IPS-NIHi7 (cell line): ENCODE measurements around the gene RRP12.
"Not testable (repeated sequence)": the region's sequence is repeated elsewhere in the genome, so short reads cannot be mapped to it uniquely, and the experiment has no call there.

Experiments used
- DNase-seq: peaks from one replicate; pipeline ENCODE4 v3.0.0; 2012; ENCODE audit warnings: mixed read lengths; ENCODE audit errors: extremely low spot score

RRP12 gene

GRCh38 chr10:97371696-97372095 lies 29.4 kb downstream of the RRP12 start:
- DNase-seq, result no peak

- no peak for DNase-seq
Measured at GRCh38 chr10:97367126-97367649, 34.0 kb downstream of the RRP12 start.

GRCh38 chr10:97366572-97366971 lies 34.6 kb downstream of the RRP12 start:
- DNase-seq, result no peak

- no peak for DNase-seq
Measured at GRCh38 chr10:97365761-97366351, 35.3 kb downstream of the RRP12 start.

GRCh38 chr10:97363071-97363470 lies 38.1 kb downstream of the RRP12 start:
- DNase-seq, result no peak

- no peak for DNase-seq
Measured at GRCh38 chr10:97362310-97363033, 38.7 kb downstream of the RRP12 start.

- no peak for DNase-seq
Measured at GRCh38 chr10:97361537-97361901, 39.6 kb downstream of the RRP12 start.

- DNase-seq, result no peak
Measured at GRCh38 chr10:97360705-97361536, 40.2 kb downstream of the RRP12 start.

GRCh38 chr10:97358781-97359180 lies 42.4 kb downstream of the RRP12 start:
- DNase-seq, result no peak

- DNase-seq, result no peak
Measured at GRCh38 chr10:97358349-97358748, 42.8 kb downstream of the RRP12 start.

GRCh38 chr10:97356918-97357317 lies 44.2 kb downstream of the RRP12 start:
- no peak for DNase-seq

- no peak for DNase-seq
Measured at GRCh38 chr10:97356318-97356914, 44.7 kb downstream of the RRP12 start.

GRCh38 chr10:97355571-97355975 lies 45.6 kb downstream of the RRP12 start:
- DNase-seq, result peak; percentile 71

GRCh38 chr10:97353945-97354344 lies 47.2 kb downstream of the RRP12 start:
- DNase-seq, result no peak

GRCh38 chr10:97349752-97350513 lies 51.2 kb downstream of the RRP12 start:
- no peak for DNase-seq

GRCh38 chr10:97347317-97347716 lies 53.8 kb downstream of the RRP12 start:
- DNase-seq, result no peak

- DNase-seq, result not testable (repeated sequence)
Measured at GRCh38 chr10:97343664-97344063, 57.5 kb downstream of the RRP12 start.

GRCh38 chr10:97341416-97341815 lies 59.7 kb downstream of the RRP12 start:
- DNase-seq, result no peak

- DNase-seq, result no peak
Measured at GRCh38 chr10:97338041-97338440, 63.1 kb downstream of the RRP12 start.

- DNase-seq, result peak; percentile 59
Measured at GRCh38 chr10:97336942-97337831, 64.0 kb downstream of the RRP12 start.
